K562 (cell line): ENCODE measurements around the gene CDYL2. TPM values are rescaled to one million over a fixed set of nuclear protein-coding genes. Genes with fewer than 3 reads are reported as not detected.

Experiments used
- ATAC-seq: fragments of 200-7000 bp; cut with Tn5 transposase; 3 replicates; pipeline ENCODE4 v1.9.1; 2020; ENCODE audit warnings: moderate library complexity
- BruUV-seq: library from RNA; stranded (reverse); fragments of 400-500 nt; replicated peaks from 2 replicates; lab custom pipeline; 2021; lab: Mats Ljungman, UMichigan
- CTCF ChIA-PET: fragments of 300-600 bp; formaldehyde crosslinking; extraction: SDS; loops from one replicate; lab custom pipeline; 2021; ENCODE audit warnings: low intra/inter-chr PET ratio; lab: Yijun Ruan, JAX
- POLR2A ChIA-PET: fragments of 300-600, 350-650 bp; sonication (Branson Sonifier 250); formaldehyde crosslinking; extraction: SDS; loops from one replicate; lab custom pipeline; 2021; ENCODE audit warnings: antibody characterized with exemption, inconsistent platforms; lab: Yijun Ruan, JAX
- DNase-seq, 4 experiments: peaks; one replicate each; pipeline versions ENCODE4 v3.0.0 to v3.0.0-alpha.2; 2011 to 2018; ENCODE audit warnings: low spot score in 3 of 4, mixed read lengths in 3 of 4; ENCODE audit errors: extremely low read depth in 1 of 4
- FAIRE-seq: peaks from 2 replicates; lab custom pipeline; 2011; peaks lifted over from hg19 to GRCh38; lab: Jason Lieb, UNC
- H2AFZ ChIP-seq: 2 replicates; pipeline ENCODE4 v1.6.0; 2011; ENCODE audit warnings: low read depth, low read length, control low read depth, inconsistent platforms
- H3K27ac ChIP-seq: fragments of 200-600 bp; 3 replicates; pipeline ENCODE4 v1.8.0; 2011; ENCODE audit warnings: low read depth, mild to moderate bottlenecking, control low read depth, inconsistent platforms, low read length, moderate library complexity, mixed read lengths; ENCODE audit errors: extremely low read depth
- H3K27me3 ChIP-seq, 2 experiments: fragments of 300-600 bp in 1 of 2; 2 replicates in 1 of 2; 3 replicates in 1 of 2; pipeline versions ENCODE4 v1.6.0 to v1.8.0; 2011; ENCODE audit warnings: inconsistent platforms in 2 of 2, low read length in 2 of 2, mild to moderate bottlenecking in 1 of 2, mixed read lengths in 1 of 2, moderate library complexity in 1 of 2; ENCODE audit not compliant: control insufficient read depth in 2 of 2, insufficient read depth in 2 of 2
- H3K36me3 ChIP-seq: fragments of 300-600 bp; 3 replicates; pipeline ENCODE4 v1.8.0; 2011; ENCODE audit warnings: mild to moderate bottlenecking, low read length, inconsistent platforms; ENCODE audit not compliant: control insufficient read depth, insufficient read depth
- H3K4me1 ChIP-seq, 2 experiments: fragments of 200-600 bp in 1 of 2; replicated peaks in 1 of 2; 2 replicates in 1 of 2; 3 replicates in 1 of 2; pipeline versions ENCODE4 v1.5.1 to v1.8.0; 2011; ENCODE audit warnings: inconsistent platforms in 2 of 2, low read length in 2 of 2, mild to moderate bottlenecking in 1 of 2, mixed read lengths in 1 of 2, moderate library complexity in 1 of 2; ENCODE audit not compliant: control insufficient read depth in 2 of 2, insufficient read depth in 2 of 2
- H3K4me2 ChIP-seq: 2 replicates; pipeline ENCODE4 v1.6.1; 2011; ENCODE audit warnings: low read length, control low read depth, inconsistent platforms, mixed read lengths; ENCODE audit not compliant: insufficient read depth
- H3K4me3 ChIP-seq: fragments of 200-600 bp; sonication (generic), shearing (Covaris generic); 2 replicates; pipeline ENCODE4 v1.5.1; 2016; ENCODE audit warnings: control low read depth, inconsistent platforms
- H3K79me2 ChIP-seq: fragments of 200-600 bp; 3 replicates; pipeline ENCODE4 v1.8.0; 2011; ENCODE audit warnings: low read length, inconsistent platforms; ENCODE audit not compliant: control insufficient read depth, insufficient read depth
- H3K9ac ChIP-seq, 2 experiments: 2 replicates each; pipeline versions ENCODE4 v1.6.0 to v1.6.1; 2011; ENCODE audit warnings: low read depth in 2 of 2, low read length in 2 of 2, control low read depth in 1 of 2, inconsistent platforms in 1 of 2, mild to moderate bottlenecking in 1 of 2, mixed read lengths in 1 of 2; ENCODE audit not compliant: insufficient read depth in 1 of 2
- H3K9me1 ChIP-seq: one replicate; pipeline ENCODE4 v1.6.0; 2011; ENCODE audit warnings: inconsistent platforms, mild to moderate bottlenecking, low read length, moderate library complexity; ENCODE audit not compliant: control insufficient read depth, insufficient read depth
- H3K9me3 ChIP-seq: replicated peaks from 2 replicates; pipeline ENCODE4 v1.5.1; 2011; ENCODE audit warnings: low read depth, low read length, inconsistent platforms; ENCODE audit not compliant: control insufficient read depth, insufficient read depth
- H4K20me1 ChIP-seq: replicated peaks from 2 replicates; pipeline ENCODE4 v1.6.1; 2011; ENCODE audit warnings: low read length, inconsistent platforms, mixed read lengths; ENCODE audit not compliant: control insufficient read depth, insufficient read depth
- BRCA1 ChIP-seq, 2 experiments: fragments of 450-650 bp in 1 of 2; sonication (generic) in 1 of 2; formaldehyde crosslinking in 1 of 2; IDR thresholded peaks; 2 replicates each; pipeline versions ENCODE4 v1.5.0 to v1.6.1; 2017 to 2020; ENCODE audit warnings: mild to moderate bottlenecking in 1 of 2, missing genetic modification reagents in 1 of 2
- CLOCK ChIP-seq: fragments of 250-450 bp; sonication (Bioruptor Pico); IDR thresholded peaks from 2 replicates; pipeline ENCODE4 v1.4.0; 2020; ENCODE audit warnings: mild to moderate bottlenecking, moderate library complexity, borderline replicate concordance
- COPS2 ChIP-seq: fragments of 450-650 bp; conservative IDR thresholded peaks from 2 replicates; pipeline ENCODE4 v1.6.1; 2016; ENCODE audit warnings: mild to moderate bottlenecking, moderate library complexity
- ELK3 ChIP-seq: fragments of 450-650 bp; formaldehyde crosslinking; IDR thresholded peaks from 2 replicates; pipeline ENCODE4 v1.4.0; 2020; ENCODE audit warnings: mild to moderate bottlenecking
- LEF1 ChIP-seq: fragments of 450-650 bp; IDR thresholded peaks from 2 replicates; pipeline ENCODE4 v1.6.1; 2016; ENCODE audit warnings: mild to moderate bottlenecking
- MED1 ChIP-seq: sonication (generic); formaldehyde crosslinking; IDR thresholded peaks from 2 replicates; pipeline ENCODE4 v1.8.1; 2023; ENCODE audit warnings: missing genetic modification reagents, borderline replicate concordance
- MTA3 ChIP-seq: fragments of 450-650 bp; formaldehyde crosslinking; IDR thresholded peaks from 2 replicates; pipeline ENCODE4 v1.6.1; 2017; ENCODE audit warnings: mild to moderate bottlenecking, borderline replicate concordance
- NR2C2 ChIP-seq, 2 experiments: fragments of 200-800 bp in 1 of 2; sonication (Bioruptor generic) in 1 of 2; sonication (generic) in 1 of 2; formaldehyde crosslinking in 1 of 2; IDR thresholded peaks; 2 replicates each; pipeline versions ENCODE4 v1.6.1 to v1.8.0; 2016 to 2022; ENCODE audit warnings: mild to moderate bottlenecking in 1 of 2, missing compliant biosample characterization in 1 of 2, missing genetic modification characterization in 1 of 2, missing genetic modification reagents in 1 of 2
- SMAD1 ChIP-seq: fragments of 150-350 bp; IDR thresholded peaks from 2 replicates; pipeline ENCODE4 v1.6.1; 2014; ENCODE audit warnings: low read length, low read depth; ENCODE audit not compliant: partially characterized antibody
- ZFP36 ChIP-seq: fragments of 150-350 bp; IDR thresholded peaks from 2 replicates; pipeline ENCODE4 v1.6.1; 2018; ENCODE audit warnings: low read length, low read depth; ENCODE audit not compliant: partially characterized antibody
- ZNF551 ChIP-seq: fragments of 250-450 bp; sonication (Bioruptor Pico); IDR thresholded peaks from 2 replicates; pipeline ENCODE4 v1.5.0; 2021; ENCODE audit warnings: mild to moderate bottlenecking, moderate library complexity
- ZNF584 ChIP-seq: fragments of 200-800 bp; sonication (Bioruptor generic); IDR thresholded peaks from 2 replicates; pipeline ENCODE4 v1.6.1; 2016; ENCODE audit warnings: low read depth, mild to moderate bottlenecking, missing genetic modification characterization, missing compliant biosample characterization
- WGBS: fragments of 100-300 bp; shearing (Covaris generic); methylation state at CpG from one replicate; pipeline ENCODE4 v1.1.6; 2016; ENCODE audit warnings: low coverage, mixed read lengths; ENCODE audit not compliant: insufficient coverage; ENCODE audit errors: missing lambda C conversion rate; 5-methylcytosine and 5-hydroxymethylcytosine counted together
- in situ Hi-C: fragments of 300-500 bp; cut with MboI; formaldehyde crosslinking; loops from 4 replicates; pipeline ENCODE4 v1.15.0; 2018; ENCODE audit warnings: inconsistent platforms, mixed read lengths
- intact Hi-C: fragments of 100-400 bp; cut with micrococcal nuclease; formaldehyde crosslinking; loops from 2 replicates; pipeline ENCODE4 v1.14.2; 2022
- polyA plus RNA-seq, 8 experiments: library from polyadenylated mRNA; depleted of rRNA in 4 of 8; stranded (reverse) in 5 of 8; unstranded in 3 of 8; fragments of >200 nt; fragmentation: Nextera tagmentation in 2 of 8; fragmentation: Illumina TruSeq in 1 of 8; extraction: Ambion mirVana in 2 of 8; extraction: Trizol in 1 of 8; gene quantifications; 2 replicates each; pipeline versions ENCODE4 v1.2.1 to v1.2.3, GENCODE V29; 2011 to 2014; ENCODE audit warnings: inconsistent platforms in 1 of 8, missing spikeins in 1 of 8
- total RNA-seq, 7 experiments: library from RNA; depleted of rRNA in 6 of 7; stranded (reverse); fragments of >200 nt in 6 of 7; fragmentation: Illumina TruSeq in 2 of 7; extraction: Trizol in 2 of 7; gene quantifications; 2 replicates each; pipeline versions ENCODE4 v1.2.1 to v1.2.3, GENCODE V29; 2011 to 2021; ENCODE audit warnings: low replicate concordance in 1 of 7

CDYL2 gene
- total and polyA plus RNA-seq, 9 of the 15 experiments (the other 6 are each of a cell fraction or from before 2014, with no cell fraction given), result under 0.01 to 0.04 (median 0.01) TPM; not detected in 6

GRCh38 chr16:80725566-80726162 lies 78.7 kb downstream of the CDYL2 start:
- Histone ChIP-seq H3K4me2 (no peak overlapping the region), H3K4me3 (no peak overlapping the region), H3K27ac (no peak overlapping the region), H3K4me1 (no peaks in the 10 kb centered on the region), H3K9me1 (no peaks in the 10 kb centered on the region), H3K9me3 (no peaks in the 10 kb centered on the region), H3K27me3 (no peaks in the 10 kb centered on the region), H3K79me2 (no peaks in the 10 kb centered on the region), H2AFZ (no peak overlapping the region), H3K36me3 (no peaks in the 10 kb centered on the region), H4K20me1 (no peaks in the 10 kb centered on the region), H3K9ac (no peak overlapping the region)
- ChIA-PET CTCF (no interaction called here), POLR2A (interaction anchor here (0.6 kb wide), 1 partner anchor 42 kb away, joined by 3 read pairs; no protein-coding TSS in a partner anchor)
- DNase-seq, result no peak
- WGBS, result 5% methylated on average over 9 of the region's 9 CpGs
- in situ Hi-C loops, result no loop called here
- TF ChIP-seq BRCA1 (IDR thresholded peaks at IDR 0.05), result no peak
- no peak for TF ChIP-seq BRCA1 (CRISPR knock-in tag; IDR thresholded peaks at IDR 0.05)
- no peak for TF ChIP-seq COPS2
- no peak for TF ChIP-seq ELK3
- TF ChIP-seq LEF1, result no peak
- TF ChIP-seq CLOCK, result no peak
- no peak for TF ChIP-seq ZNF551
- no peak for TF ChIP-seq SMAD1
- no peak for TF ChIP-seq MED1 (CRISPR knock-in tag)
- TF ChIP-seq ZNF584 (CRISPR knock-in tag), result no peak
- TF ChIP-seq ZFP36, result no peak
- TF ChIP-seq MTA3, result no peak
- TF ChIP-seq NR2C2 (CRISPR knock-in tag; IDR thresholded peaks at IDR 0.05), result no peak
- TF ChIP-seq NR2C2 (tag; IDR thresholded peaks at IDR 0.05), result no peak
- intact Hi-C loops, result no loop called here
- no peak for ATAC-seq
- FAIRE-seq, result no peak
- no TSS peak for BruUV-seq
